HTERT RPE-1 (cell line): Measurements from ENCODE around the gene TIAM2.
"Not testable (repeated sequence)": the region's sequence is repeated elsewhere in the genome, so short reads cannot be mapped to it uniquely, and the experiment has no call there.

Experiments
- in situ Hi-C: fragments of 300-500 bp; cut with MboI; formaldehyde crosslinking; loops from 4 replicates; pipeline ENCODE4 v1.14.3; 2020; ENCODE audit warnings: low sequenced_read_pairs

The TIAM2 gene

DNA sequence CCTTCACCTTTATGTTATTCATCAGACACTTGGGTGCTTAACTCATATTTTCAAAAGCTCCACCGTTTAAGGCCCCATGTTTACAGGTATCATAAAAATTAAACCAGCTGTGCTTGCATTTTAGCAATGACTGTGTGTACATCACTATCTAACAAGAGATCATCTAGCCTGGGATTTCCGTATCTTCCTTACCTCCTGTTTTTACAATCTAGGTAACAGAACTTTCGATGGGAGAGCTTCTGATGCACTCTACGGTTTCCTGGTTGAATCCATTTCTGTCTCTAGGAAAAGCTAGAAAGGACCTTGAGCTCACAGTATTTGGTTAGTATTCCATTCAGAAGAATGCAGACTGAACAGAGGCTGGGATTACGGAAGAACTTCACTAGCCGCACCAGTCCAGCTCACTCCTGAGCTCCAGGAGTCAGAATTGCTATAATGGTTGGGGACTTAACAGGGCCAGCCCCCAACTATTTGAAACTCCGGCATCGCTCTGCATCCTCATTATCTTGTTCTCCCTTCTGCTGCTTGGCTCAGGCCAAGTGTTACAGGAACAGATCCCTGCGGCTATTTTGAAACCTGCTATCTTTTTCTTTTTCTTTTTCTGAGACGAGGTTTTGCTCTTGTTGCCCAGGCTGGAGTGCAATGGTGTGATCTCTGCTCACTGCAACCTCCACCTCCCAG is 255.7 kb downstream of the TIAM2 start:
- in situ Hi-C loops = no loop called here

- in situ Hi-C loops = no loop called here
Measured at GRCh38 chr6:155252581-155252980, 257.5 kb downstream of the TIAM2 start.

GRCh38 chr6:155253337-155253736 is 258.2 kb downstream of the TIAM2 start:
- in situ Hi-C loops = no loop called here

- in situ Hi-C loops = no loop called here
Measured at GRCh38 chr6:155254139-155254538, 259.0 kb downstream of the TIAM2 start.

DNA sequence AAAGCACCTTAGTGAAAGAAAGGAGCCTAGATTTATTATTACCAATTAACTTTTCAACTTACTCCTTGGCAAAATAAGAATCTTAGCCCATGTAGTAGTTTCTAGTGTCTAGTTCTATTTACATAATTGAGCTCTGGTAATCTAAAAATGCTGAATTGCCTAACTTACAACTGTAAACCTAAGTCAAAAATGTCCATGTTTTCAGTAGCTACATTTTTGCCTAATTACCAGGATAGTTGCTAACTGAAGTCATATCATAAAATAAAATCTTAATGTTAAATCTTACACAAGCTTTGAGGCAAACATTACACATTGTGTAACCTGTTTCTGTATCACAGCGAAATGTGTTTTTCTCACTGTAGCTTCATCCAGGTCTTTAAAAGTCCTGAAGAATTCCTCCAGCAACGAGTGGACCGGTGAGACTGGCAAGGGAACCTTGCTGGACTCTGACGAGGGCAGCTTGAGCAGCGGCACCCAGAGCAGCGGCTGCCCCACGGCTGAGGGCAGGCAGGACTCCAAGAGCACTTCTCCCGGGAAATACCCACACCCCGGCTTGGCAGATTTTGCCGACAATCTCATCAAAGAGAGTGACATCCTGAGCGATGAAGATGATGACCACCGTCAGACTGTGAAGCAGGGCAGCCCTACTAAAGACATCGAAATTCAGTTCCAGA is 261.1 kb downstream of the TIAM2 start:
- in situ Hi-C loops = no loop called here

DNA sequence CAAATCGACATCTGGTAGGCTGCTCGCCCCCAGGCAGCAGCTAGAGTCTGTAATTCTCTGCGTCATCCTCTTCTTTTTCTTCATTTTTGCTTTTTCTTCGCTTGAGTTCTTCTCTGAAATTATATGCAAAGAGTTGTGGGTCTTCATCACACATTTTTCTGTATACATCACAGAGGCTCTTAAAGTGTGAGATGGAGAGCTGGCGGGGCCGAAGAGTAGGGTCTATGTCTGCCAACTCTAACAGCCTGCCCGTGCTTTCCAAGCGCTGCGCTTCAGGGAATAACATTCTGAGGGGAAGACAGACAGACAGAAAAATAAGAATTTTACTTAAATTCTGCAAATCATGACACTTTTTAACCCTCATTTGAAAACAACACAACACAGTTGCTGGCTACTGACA is 262.7 kb downstream of the TIAM2 start:
- in situ Hi-C loops = no loop called here

- in situ Hi-C loops = no loop called here
Measured at GRCh38 chr6:155259204-155259603, 264.1 kb downstream of the TIAM2 start.

DNA sequence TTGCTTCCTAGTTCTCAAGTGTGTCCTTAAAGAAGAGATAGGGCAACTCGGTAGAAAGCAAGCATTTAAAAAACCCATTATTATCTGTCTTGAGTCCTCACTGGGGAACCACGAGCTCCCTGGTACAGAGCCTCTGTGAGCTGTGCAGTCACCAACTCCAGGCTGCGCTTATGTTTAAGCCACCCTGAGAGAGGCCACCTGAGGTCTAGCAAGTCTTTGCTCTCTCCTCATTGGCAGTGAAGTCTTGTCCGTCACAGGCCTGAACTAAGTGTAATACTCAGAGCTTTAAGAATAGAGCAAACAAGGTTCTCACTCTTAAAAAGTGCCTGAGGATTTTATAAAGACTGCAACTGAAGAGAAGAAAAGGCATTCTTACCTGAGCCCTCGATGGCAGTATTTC is 264.8 kb downstream of the TIAM2 start:
- in situ Hi-C loops = no loop called here

- in situ Hi-C loops = no loop called here
Measured at GRCh38 chr6:155260686-155261085, 265.6 kb downstream of the TIAM2 start.

GRCh38 chr6:155261111-155261900 is 266.2 kb downstream of the TIAM2 start:
- in situ Hi-C loops = no loop called here

- in situ Hi-C loops = no loop called here
Measured at GRCh38 chr6:155262655-155263054, 267.5 kb downstream of the TIAM2 start.

DNA sequence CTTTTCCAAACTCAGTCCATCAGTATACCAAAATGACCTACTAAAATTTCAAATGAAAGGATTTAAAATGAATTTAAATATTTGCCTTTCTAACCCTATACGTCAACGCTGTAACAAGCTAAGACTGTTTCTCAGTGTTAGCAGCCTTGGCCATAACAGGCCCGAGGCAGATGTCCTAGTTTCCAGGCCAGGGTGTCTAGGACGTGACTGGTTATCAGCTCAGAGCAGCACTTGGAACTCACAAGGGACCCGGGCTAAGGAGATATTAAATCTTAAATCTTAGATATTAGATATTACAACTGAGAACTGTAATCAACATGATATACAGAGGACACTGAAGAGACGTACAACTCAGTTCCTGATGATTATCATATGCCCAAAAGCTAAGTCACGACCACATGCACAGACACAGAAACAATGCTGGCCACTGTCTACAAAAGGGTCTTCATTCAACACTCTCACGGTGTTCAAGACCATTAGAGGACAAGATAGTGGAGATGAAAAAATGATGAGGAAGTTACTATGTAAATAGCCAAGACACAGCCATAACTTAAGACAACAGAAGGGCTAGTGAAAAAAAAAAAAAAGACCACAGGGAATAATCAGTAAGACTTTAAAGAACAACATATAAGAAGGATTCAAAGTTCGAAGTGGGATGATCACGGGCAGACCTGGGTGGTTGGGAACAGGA is 268.4 kb downstream of the TIAM2 start, which contains the start of gene CLDN20:
Gene CLDN20, plus strand, starts transcription at position 641 of the 691 bp plus-strand sequence. CDS start 11,707 bp downstream, outside the sequence.
- in situ Hi-C loops = no loop called here

DNA sequence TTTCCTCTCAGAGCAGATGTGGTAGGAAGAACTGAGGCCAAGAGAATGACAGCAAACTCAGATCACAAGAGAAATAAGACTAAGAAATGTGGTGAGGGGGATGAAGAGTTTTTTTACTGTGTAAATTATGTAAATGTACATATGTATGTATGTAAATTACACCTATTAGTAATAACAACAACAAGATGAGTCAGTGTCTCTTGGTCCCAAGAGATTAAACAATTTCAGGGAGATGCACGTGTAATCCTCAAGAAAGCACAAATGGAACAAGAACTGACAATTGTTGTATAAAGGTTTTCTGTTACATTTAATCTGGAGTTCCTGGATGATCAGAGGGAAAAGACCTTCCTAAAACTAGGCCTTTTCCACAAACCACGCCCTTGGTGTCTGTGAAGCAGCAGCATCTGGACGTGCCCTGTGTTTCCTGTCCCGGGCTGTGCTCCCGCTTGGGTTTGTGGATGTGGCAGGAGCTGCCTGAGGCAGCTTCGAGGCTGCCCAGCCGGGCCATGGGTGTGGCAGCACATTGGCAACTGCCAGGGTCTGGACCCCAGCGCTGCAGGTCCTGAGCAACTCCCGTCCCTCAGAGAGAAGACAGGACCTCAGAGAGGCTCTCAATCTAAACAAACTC is 269.7 kb downstream of the TIAM2 start:
- in situ Hi-C loops = no loop called here

- in situ Hi-C loops = no loop called here
Measured at GRCh38 chr6:155265843-155266535, 270.9 kb downstream of the TIAM2 start.

DNA sequence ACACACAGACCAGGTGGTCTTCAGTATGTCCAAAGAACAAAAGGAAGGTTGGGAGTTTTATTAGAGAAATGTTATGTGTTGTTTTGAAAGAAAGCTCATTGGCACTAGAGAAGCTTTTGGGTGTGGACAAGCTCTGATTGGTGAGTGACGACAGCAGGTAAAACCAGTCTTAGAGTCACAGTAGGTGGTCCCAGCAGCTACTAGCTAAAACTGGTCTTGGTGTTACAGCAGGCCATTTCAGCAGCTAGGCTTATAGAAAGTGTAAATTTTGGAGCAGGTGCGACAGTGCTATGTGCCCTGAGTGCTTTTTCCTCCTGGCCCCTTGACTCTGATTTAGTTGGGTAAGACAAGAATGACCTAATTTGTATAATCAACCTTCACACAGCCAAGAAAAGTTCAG is 272.3 kb downstream of the TIAM2 start:
- in situ Hi-C loops = no loop called here

- in situ Hi-C loops = not testable (repeated sequence)
Measured at GRCh38 chr6:155268088-155268867, 273.2 kb downstream of the TIAM2 start.

GRCh38 chr6:155269765-155270164 is 274.6 kb downstream of the TIAM2 start:
- in situ Hi-C loops = no loop called here

DNA sequence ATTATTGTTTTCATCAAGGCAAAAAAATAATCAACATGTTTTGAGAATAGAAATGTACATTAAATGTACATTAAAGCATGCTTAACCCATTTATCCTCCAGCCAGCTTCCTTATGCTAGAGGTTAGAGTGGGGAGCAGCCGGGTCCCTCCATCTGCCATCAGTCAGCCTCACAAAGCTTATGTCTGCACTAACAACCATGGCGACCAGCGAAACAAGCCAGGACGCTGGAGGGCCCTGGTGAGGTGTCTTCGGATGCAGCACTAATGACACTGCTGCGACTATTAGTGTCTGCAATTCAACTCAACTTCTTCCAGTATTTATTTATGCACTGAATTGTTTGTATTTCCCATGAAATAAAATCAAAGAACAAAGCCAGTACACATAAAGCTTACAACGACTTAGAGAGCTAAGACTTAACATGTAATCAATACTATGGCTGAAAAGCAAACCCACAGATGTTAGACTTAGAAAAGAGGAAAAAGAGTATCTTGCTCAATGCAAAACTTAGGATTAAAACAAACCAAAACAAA is 275.5 kb downstream of the TIAM2 start:
- in situ Hi-C loops = no loop called here

DNA sequence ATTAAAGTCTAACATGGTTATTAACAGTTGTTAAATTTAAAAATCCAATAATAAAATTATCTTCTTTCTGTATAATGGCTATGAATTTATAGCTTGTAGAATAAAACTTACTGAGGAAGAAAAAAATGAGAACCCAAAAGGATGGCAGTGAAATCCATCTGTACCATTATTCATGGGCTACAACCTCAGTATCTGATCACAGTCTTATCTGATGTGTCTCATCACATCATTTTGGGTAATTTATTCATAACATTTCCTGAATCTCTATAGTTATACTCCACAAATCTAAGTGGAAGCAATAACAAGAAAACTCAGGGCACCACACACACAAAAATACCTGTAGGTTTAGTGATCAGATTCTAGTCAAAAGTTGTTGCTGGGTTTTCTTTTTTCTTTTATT is 276.0 kb downstream of the TIAM2 start:
- in situ Hi-C loops = no loop called here
